NCI-H226 (cell line): ENCODE results near the gene TRPC3.

Experiments
- DNase-seq: peaks from one replicate; pipeline ENCODE4 v3.0.0-alpha.2; 2015

TRPC3 gene

DNA sequence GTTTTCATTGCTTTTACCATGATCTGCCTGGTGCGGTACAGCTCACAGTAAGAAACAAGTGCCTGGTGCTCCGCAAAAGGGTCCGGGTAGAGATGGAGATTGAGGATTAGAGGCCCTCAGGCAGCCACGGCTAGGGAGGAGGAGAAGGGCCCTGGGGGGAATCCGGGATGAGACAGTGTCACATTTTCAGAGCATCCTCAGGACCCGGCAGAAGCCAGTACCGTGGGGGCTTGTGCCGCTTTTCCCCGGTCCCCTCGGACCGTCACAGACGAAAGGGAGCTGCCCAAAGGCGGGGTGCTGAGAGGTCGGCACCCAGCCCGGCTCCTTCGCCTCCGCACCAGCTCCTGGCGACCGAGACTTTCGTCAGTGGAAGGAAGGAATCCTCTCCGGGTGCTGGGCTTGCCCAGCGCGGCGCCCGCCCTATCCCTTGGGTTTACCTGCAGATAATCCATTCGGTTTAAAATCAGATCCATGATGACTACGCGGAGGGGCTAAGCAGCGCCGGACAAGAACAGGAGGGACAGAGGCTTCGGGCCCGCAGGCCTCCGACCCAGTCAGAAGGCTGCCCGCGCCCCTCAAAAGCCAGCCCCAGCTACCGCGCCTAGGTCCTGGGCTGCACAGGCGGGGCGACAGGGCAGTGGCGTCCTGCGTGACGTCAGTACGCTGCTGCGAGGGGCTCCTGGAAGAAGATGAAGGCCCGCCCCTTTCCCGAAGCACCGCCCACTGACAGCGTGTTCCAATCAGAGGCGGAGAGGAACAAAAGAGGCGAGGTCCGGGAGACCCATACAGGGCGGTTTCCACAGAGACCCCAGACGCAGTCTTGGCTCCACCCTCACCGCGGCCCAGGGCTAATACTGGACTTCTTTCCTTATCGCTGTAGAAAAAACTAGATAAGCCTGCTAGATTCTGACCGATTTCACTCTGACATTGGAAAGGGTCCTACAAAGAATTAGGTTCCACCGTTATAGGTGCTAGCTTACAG, 81.7 kb downstream of the TRPC3 start, which contains the start of gene BBS7:
TSS of gene BBS7 (minus strand) at position 634 of the 982 bp plus-strand sequence. CDS start at position 473, 161 bp downstream.
- DNase-seq = peak; percentile 92

GRCh38 chr4:121863799-121864198, 88.1 kb downstream of the TRPC3 start:
- no peak for DNase-seq

GRCh38 chr4:121861426-121861825, 90.4 kb downstream of the TRPC3 start:
- DNase-seq = no peak

GRCh38 chr4:121860121-121860520, 91.7 kb downstream of the TRPC3 start:
- DNase-seq = no peak

- no peak for DNase-seq
Observed at GRCh38 chr4:121851354-121851753, 100.5 kb downstream of the TRPC3 start.

GRCh38 chr4:121846662-121847061, 105.2 kb downstream of the TRPC3 start:
- DNase-seq = no peak

- no peak for DNase-seq
Observed at GRCh38 chr4:121842862-121843261, 109.0 kb downstream of the TRPC3 start.

DNA sequence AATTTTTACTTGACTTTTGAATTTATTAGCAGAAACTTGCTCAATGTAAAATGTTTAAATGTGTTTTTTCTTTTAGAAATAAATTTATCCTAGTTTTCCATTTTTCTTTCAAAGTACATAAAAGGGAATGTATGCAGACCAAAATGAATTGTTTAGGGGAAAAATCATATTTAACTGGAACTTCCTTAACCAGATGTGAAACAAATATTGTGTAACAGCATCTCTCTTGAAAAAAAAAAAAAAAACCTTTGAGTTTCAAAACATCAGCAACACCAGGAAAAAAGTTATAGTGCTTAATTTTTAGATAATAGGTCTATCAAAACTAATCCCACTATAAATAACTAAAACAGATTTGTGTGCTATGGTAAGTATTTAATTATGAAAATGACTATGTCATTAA, 113.7 kb downstream of the TRPC3 start:
- DNase-seq = no peak

GRCh38 chr4:121829511-121829910, 122.3 kb downstream of the TRPC3 start:
- DNase-seq = no peak
